SK-N-MC (cell line): Measurements from ENCODE around the gene SLC9A3.
"Not testable (repeated sequence)": the region's sequence is repeated elsewhere in the genome, so short reads cannot be mapped to it uniquely, and the experiment has no call there.

ENCODE experiments used
- DNase-seq: peaks from one replicate; pipeline ENCODE4 v3.0.0-alpha.2; 2011; ENCODE audit warnings: low read depth, low spot score
- H3K27ac ChIP-seq: fragments of 200-600 bp; sonication (generic); 2 replicates; pipeline ENCODE4 v1.5.1; 2016; ENCODE audit warnings: mixed run types
- H3K36me3 ChIP-seq: fragments of 200-600 bp; sonication (generic); 2 replicates; pipeline ENCODE4 v1.6.1; 2017; ENCODE audit warnings: antibody characterized with exemption, low read length, mixed read lengths; ENCODE audit not compliant: insufficient read depth
- H3K4me3 ChIP-seq: fragments of 200-600 bp; sonication (generic); 2 replicates; pipeline ENCODE4 v1.5.1; 2016
- H3K9ac ChIP-seq: fragments of 200-600 bp; sonication (generic); 2 replicates; pipeline ENCODE4 v1.8.0; 2017; ENCODE audit warnings: mixed run types, mixed read lengths; ENCODE audit not compliant: insufficient read length
- H3K9me3 ChIP-seq: fragments of 200-600 bp; sonication (generic); 2 replicates; pipeline ENCODE4 v1.6.1; 2017; ENCODE audit warnings: low read depth, mild to moderate bottlenecking, antibody characterized with exemption, low read length, moderate library complexity, mixed read lengths
- EZH2 ChIP-seq: fragments of 200-600 bp; sonication (generic); IDR thresholded peaks from one replicate; pipeline ENCODE4 v1.6.1; 2017; ENCODE audit warnings: antibody characterized with exemption
- FOXP2 ChIP-seq: optimal IDR thresholded peaks from 2 replicates; pipeline ENCODE3; 2011; ENCODE audit warnings: mild to moderate bottlenecking, moderate library complexity; ENCODE audit not compliant: insufficient read depth; ENCODE audit errors: extremely low read length, control extremely low read depth
- POLR2AphosphoS5 ChIP-seq: IDR thresholded peaks from 2 replicates; pipeline ENCODE4 v1.6.1; 2012; ENCODE audit warnings: mild to moderate bottlenecking, low read depth, low read length, borderline replicate concordance

The SLC9A3 gene

GRCh38 chr5:558326-558725, 34.1 kb upstream of the SLC9A3 start:
- Histone ChIP-seq H3K36me3 (no peaks in the 10 kb centered on the region), H3K9ac (no peak overlapping the region), H3K27ac (no peak overlapping the region), H3K4me3 (no peak overlapping the region), H3K9me3 (no peaks in the 10 kb centered on the region)
- no peak for TF ChIP-seq FOXP2
- no peak for TF ChIP-seq EZH2
- no peak for TF ChIP-seq POLR2AphosphoS5
- DNase-seq: no peak

DNA sequence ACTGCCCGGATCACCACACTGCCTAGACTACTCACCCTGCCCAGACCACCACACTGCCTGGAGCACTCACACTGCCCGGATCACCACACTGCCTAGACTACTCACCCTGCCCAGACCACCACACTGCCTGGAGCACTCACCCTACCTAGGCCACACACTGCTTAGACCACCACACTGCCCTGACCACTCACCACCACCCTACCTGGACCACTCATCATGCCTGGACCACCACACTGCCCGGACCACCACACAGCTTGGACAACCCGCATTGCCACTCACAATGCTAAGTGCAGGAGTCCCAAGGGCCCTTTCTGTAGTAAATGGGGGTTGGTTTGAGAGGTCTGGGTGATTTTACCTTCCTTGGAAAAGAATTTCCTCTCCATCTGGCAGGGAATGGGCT, 33.7 kb upstream of the SLC9A3 start:
- not testable (repeated sequence) for H3K36me3 ChIP-seq, H3K9me3 ChIP-seq, DNase-seq, H3K27ac ChIP-seq, H3K9ac ChIP-seq, H3K4me3 ChIP-seq

DNA sequence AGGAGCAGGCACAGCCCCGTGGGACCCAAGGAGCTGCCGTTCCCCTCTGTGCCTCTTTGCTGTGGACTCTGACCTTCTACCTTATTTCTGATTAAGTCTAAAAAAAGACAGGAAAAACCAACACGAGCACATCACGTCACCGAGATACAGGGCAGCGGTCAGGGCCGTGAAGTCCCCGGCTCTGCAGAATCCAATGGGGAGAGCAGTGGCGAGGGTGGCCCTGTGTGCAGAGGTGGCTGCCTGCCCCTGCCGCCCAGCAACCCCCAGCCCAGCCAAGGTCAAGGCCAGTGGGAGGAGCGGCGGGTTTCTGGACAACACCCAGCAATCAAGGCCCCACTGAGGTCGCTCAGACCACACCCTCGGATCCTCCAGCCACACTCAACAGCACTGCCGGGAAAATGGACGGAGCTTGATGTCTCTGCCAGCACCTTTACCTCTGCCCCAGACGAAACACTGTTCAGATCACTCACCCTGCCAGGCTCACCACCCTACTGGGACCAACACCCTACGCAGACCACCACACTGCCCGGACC, 32.7 kb upstream of the SLC9A3 start:
- no peak overlapping the region for H3K9ac ChIP-seq
- H3K36me3 ChIP-seq: no peaks in the 10 kb centered on the region
- H3K27ac ChIP-seq: no peak overlapping the region
- H3K4me3 ChIP-seq: no peak overlapping the region
- no peak for TF ChIP-seq EZH2
- TF ChIP-seq FOXP2: no peak
- no peak for TF ChIP-seq POLR2AphosphoS5
- DNase-seq: no peak
- no peaks in the 10 kb centered on the region for H3K9me3 ChIP-seq

DNA sequence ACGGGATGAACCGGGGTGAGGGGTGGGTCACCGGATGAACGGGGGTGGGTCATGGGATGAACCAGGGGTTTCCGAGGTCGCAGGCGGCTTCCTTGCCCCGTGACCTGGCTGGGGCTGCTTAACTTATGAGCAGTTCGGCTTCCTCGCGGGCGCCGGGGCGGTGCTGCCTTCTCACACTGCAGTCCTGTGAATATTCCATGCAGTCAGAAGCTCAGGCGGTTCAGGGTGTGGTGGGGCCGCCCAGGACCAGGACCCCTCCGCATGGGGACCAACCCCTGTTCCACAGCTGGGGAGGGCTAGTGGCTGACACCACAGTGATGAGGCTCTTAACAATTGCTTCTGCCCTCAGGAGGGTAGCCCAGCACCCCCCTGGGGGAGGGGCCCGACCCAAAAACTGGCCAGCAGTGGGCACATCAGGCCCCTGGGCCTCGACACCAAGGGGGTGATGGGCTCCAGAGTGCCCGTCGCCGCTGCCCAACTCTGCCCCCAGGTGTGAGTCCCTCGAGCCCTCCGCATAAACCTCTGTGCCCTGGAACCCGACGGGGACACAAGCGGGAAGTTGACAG, 30.9 kb upstream of the SLC9A3 start:
- no peak for TF ChIP-seq FOXP2
- TF ChIP-seq POLR2AphosphoS5: no peak
- TF ChIP-seq EZH2: no peak
- H3K9me3 ChIP-seq: no peaks in the 10 kb centered on the region
- H3K36me3 ChIP-seq: no peaks in the 10 kb centered on the region
- H3K27ac ChIP-seq: no peak overlapping the region
- no peak overlapping the region for H3K4me3 ChIP-seq
- H3K9ac ChIP-seq: no peak overlapping the region
- DNase-seq: no peak

- H3K27ac ChIP-seq: no peak overlapping the region
- H3K9me3 ChIP-seq: no peaks in the 10 kb centered on the region
- no peak overlapping the region for H3K9ac ChIP-seq
- no peaks in the 10 kb centered on the region for H3K36me3 ChIP-seq
- no peak for DNase-seq
- TF ChIP-seq POLR2AphosphoS5 (no peak), EZH2 (no peak), FOXP2 (no peak)
- H3K4me3 ChIP-seq: no peak overlapping the region
Observed at GRCh38 chr5:554284-554988, 30.2 kb upstream of the SLC9A3 start.

GRCh38 chr5:553874-554273, 29.6 kb upstream of the SLC9A3 start:
- H3K27ac ChIP-seq: no peak overlapping the region
- H3K9ac ChIP-seq: no peak overlapping the region
- H3K36me3 ChIP-seq: no peaks in the 10 kb centered on the region
- TF ChIP-seq FOXP2 (no peak), EZH2 (no peak), POLR2AphosphoS5 (no peak)
- no peaks in the 10 kb centered on the region for H3K9me3 ChIP-seq
- no peak for DNase-seq
- no peak overlapping the region for H3K4me3 ChIP-seq

- no peak overlapping the region for H3K27ac ChIP-seq
- no peaks in the 10 kb centered on the region for H3K36me3 ChIP-seq
- TF ChIP-seq EZH2 (no peak), FOXP2 (no peak), POLR2AphosphoS5 (no peak)
- no peak overlapping the region for H3K4me3 ChIP-seq
- H3K9ac ChIP-seq: no peak overlapping the region
- H3K9me3 ChIP-seq: no peaks in the 10 kb centered on the region
- DNase-seq: no peak
Observed at GRCh38 chr5:551406-551805, 27.2 kb upstream of the SLC9A3 start.

- no peak for DNase-seq
- Histone ChIP-seq H3K9me3 (no peaks in the 10 kb centered on the region), H3K36me3 (no peaks in the 10 kb centered on the region)
Observed at GRCh38 chr5:549229-549628, 25.0 kb upstream of the SLC9A3 start.

More at GRCh38 chr5:549229-549628, 25.0 kb upstream of the SLC9A3 start:
- H3K4me3 ChIP-seq: no peak overlapping the region
- TF ChIP-seq POLR2AphosphoS5 (no peak), EZH2 (no peak), FOXP2 (no peak)
- H3K9ac ChIP-seq: no peak overlapping the region
- no peak overlapping the region for H3K27ac ChIP-seq
